Astrocyte of the spinal cord (primary cell): ENCODE results near the gene CTBP1.

ENCODE experiments used
- DNase-seq: peaks from one replicate; pipeline ENCODE4 v3.0.0; 2011; ENCODE audit warnings: low read depth, low spot score
- H3K4me3 ChIP-seq: 2 replicates; pipeline ENCODE4 v1.5.1; 2011; ENCODE audit warnings: low read depth, mild to moderate bottlenecking, low read length, moderate library complexity
- in situ Hi-C: cut with HindIII; loops from 2 replicates; pipeline ENCODE4 v1.10.0; 2017; ENCODE audit warnings: low sequenced_read_pairs
- TF ChIP-seq, protein P1 (sequence below): IDR thresholded peaks from 2 replicates; pipeline ENCODE4 v1.5.1; 2012; ENCODE audit warnings: low read depth, mild to moderate bottlenecking, low read length, inconsistent platforms

CTBP1 gene

DNA sequence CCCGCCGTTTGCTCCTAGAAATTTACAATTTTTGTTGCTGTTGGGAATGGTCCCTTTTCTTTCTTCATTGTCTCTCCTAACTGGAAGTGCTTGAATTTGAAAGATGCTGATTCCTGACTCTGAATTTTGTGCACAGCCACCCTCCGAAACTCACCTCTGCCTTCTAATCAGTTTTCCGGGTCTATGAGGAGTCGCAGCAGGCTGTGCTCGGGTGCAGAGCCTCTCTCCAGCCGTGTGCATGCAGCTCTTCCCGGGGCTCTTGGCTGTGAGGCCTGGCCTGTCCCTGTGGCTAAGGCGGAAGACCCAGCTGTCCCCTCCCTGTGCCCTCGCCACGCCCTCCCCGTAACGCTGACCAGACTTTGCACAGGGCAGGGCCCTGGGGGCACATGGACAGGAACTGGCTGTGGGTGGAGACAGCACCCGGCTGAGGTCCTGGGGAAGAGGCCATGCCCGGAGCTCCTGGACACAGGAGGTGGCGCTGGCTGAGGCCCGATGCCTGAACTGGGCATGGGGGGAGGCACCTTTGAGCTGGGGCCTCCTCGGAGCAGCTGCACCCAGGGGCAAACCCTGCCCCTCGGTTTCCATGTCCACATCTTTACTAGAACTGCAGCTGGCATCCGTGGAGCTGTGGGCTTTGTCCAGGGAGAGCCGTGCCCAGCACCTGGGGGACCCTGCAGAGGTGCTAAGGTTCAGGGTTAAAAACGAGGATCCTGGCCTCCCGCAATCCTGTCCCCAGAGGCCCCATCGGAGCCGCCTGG, 43.9 kb downstream of the CTBP1 start:
- no peak overlapping the region for H3K4me3 ChIP-seq
- no peak for DNase-seq
- TF ChIP-seq, protein P1, sequence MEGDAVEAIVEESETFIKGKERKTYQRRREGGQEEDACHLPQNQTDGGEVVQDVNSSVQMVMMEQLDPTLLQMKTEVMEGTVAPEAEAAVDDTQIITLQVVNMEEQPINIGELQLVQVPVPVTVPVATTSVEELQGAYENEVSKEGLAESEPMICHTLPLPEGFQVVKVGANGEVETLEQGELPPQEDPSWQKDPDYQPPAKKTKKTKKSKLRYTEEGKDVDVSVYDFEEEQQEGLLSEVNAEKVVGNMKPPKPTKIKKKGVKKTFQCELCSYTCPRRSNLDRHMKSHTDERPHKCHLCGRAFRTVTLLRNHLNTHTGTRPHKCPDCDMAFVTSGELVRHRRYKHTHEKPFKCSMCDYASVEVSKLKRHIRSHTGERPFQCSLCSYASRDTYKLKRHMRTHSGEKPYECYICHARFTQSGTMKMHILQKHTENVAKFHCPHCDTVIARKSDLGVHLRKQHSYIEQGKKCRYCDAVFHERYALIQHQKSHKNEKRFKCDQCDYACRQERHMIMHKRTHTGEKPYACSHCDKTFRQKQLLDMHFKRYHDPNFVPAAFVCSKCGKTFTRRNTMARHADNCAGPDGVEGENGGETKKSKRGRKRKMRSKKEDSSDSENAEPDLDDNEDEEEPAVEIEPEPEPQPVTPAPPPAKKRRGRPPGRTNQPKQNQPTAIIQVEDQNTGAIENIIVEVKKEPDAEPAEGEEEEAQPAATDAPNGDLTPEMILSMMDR: no peak
- in situ Hi-C loops: no loop called here

DNA sequence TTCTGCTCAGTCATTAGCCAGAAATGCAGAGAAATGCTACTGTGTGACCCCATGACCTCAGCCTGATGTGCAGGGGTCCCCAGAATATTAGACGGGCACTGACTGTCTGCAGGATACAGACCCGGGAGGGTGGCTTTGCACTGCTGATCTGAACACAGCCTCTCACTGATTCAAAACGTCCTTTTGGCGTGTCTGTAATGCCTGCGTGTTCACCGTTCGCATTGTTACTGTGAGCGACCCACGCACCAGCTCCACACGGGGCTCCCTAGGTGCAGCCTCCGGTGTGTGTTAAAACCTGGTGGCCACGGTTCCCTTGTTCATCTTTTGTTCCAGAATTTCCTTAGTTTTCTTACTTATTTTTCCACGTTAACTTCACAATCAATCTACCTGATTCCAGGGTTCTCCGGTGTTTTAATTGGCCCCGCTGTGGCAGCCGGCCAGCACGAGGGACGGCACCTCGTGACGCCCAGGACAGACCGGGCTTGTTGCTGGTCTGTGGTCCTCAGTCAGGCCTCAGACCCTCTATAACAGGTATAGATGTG, 44.6 kb downstream of the CTBP1 start:
- TF ChIP-seq, protein P1: no peak
- H3K4me3 ChIP-seq: no peak overlapping the region
- no peak for DNase-seq
- in situ Hi-C loops: no loop called here

DNA sequence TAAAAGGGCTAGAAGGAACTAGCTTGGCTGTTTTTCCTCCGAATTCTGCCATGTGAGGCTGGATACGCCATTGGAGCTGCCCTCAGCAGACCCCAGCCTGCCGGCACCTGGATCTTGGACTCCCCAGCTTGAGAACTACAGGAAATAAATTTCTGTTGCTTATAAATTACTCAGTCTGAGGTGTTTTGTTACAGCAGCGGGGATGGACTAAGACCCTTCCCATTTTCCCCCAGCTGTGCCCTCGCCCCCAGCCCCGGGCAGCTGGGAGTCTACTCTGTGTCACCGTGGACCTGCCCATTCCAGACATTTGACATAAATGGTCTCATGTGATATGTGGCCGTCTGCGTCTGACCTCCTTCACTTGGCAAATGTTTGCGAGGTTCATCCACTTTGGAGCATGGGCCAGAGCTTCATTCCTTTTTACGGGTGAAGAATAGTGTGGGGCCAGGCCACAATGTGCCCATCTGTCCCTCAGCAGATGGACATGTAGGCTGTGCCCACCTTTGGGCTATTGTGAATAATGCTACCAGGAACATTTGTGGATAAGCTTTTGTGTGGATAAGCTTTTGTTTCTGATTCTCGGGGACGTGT, 45.8 kb downstream of the CTBP1 start:
- in situ Hi-C loops: no loop called here
- H3K4me3 ChIP-seq: no peak overlapping the region
- no peak for DNase-seq
- TF ChIP-seq, protein P1: no peak

DNA sequence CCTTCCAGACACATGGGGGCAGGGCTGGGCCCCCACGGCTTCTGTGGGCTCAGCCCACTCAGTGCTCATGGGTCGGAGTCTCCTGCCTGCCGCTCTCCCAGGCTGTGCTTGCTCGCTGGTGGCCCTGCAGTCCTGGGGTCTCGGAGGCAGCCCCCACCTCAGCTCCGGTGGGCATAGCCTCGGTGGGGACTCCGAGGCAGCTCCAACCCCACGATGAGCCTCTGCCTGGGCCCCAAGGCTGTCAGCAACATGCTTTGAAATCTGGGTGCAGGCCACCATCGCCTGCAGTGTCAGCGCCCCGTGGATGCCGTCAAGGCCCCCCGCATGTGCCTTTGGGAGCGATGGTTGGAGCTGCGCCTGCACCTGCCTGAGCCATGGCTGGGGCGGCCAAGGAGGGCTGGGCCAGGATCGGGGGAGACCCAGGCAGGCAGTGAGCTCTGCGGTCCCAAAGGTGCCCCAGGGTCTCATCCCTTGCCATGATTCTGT, 46.4 kb downstream of the CTBP1 start:
- no peak for DNase-seq
- no peak overlapping the region for H3K4me3 ChIP-seq
- in situ Hi-C loops: no loop called here
- TF ChIP-seq, protein P1: no peak

DNA sequence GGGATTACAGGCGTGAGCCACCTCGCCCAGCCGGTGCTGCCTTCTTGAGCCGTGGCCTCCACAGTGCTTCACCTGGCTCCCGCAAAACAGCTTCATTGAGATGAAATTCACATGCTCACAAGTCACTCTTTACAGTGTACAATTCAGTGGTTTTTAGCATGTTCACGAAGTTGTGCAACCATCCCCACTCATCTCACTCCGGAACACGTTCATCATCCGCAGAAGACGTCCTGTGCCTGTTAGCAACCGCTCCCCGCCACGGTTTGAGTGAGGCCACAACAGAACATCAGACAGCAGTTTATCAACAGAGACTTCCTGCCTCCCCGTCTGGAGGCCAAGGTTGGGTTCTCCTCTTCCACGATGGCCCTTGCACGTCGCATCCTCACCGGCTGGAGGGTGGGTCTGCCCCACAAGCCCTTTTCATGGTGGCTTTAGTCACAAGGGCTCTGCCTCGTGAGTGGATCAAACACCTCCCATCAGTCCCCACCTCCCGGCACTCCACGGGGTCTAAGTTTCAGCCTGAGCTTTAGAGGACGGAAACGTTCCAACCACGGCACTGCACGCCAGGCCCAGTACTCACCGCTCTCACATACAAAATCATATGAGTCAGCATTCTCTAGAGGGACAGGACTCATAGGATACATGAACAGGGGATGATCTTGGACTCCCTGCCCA, 46.9 kb downstream of the CTBP1 start:
- H3K4me3 ChIP-seq: no peak overlapping the region
- TF ChIP-seq, protein P1: no peak
- in situ Hi-C loops: no loop called here
- peak; percentile 66 for DNase-seq

DNA sequence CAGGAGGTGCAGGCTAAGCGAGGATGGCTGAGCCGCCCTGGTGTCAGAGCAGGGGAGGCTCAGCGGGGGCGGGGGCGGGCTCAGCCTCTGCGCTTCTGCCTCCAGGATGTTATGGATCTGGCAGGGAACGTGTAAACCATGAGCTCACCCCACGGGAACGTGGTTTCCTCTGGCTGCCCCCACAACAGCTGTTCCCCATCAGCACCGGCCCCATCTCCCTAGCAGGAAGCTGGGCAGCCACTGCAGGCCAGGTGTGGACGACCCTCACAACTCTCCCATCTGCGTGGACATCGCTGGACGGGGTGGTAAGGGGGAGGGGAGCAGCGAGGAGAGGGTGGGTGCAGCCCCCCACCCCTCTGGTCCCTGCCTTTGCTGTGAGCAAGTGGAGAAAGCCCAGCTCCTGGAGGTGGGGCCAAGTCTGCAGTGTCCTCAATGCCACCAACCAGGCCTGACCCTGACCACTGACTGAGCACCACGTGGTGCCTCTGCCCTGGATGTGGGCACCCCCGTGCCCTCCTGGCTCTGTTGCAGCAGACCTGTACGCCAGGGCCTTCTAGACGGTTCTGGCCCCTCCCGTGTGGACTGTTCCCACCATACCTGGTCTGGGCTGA, 48.4 kb downstream of the CTBP1 start:
- in situ Hi-C loops: no loop called here
- TF ChIP-seq, protein P1: no peak
- no peak overlapping the region for H3K4me3 ChIP-seq
- DNase-seq: peak; percentile 81
